GM12864 (cell line): Measurements from ENCODE around the gene CPSF4.

Experiments
- DNase-seq: peaks from one replicate; pipeline ENCODE4 v3.0.0-alpha.2; 2011; ENCODE audit warnings: low read depth
- H3K4me3 ChIP-seq: 2 replicates; pipeline ENCODE4 v1.5.1; 2011; ENCODE audit warnings: mild to moderate bottlenecking, low read depth, low read length, control low read depth
- CTCF ChIP-seq: IDR thresholded peaks from 2 replicates; pipeline ENCODE4 v1.5.1; 2011; ENCODE audit warnings: low read depth, mild to moderate bottlenecking, moderate library complexity, low read length, control low read depth, inconsistent platforms; ENCODE audit errors: missing control alignments

Gene CPSF4

GRCh38 chr7:99394188-99394502 is 44.6 kb upstream of the CPSF4 start:
- no peak for TF ChIP-seq CTCF
- no peak overlapping the region for H3K4me3 ChIP-seq

GRCh38 chr7:99395616-99396327 is 43.0 kb upstream of the CPSF4 start:
- DNase-seq = no peak
- no peak overlapping the region for H3K4me3 ChIP-seq
- no peak for TF ChIP-seq CTCF

More at GRCh38 chr7:99394188-99394502, 44.6 kb upstream of the CPSF4 start:
- DNase-seq = no peak

- H3K4me3 ChIP-seq = no peak overlapping the region
- no peak for DNase-seq
- no peak for TF ChIP-seq CTCF
These were observed 42.1 kb upstream of the CPSF4 start for GRCh38 chr7:99396418-99397296.

GRCh38 chr7:99397297-99397983 is 41.3 kb upstream of the CPSF4 start:
- DNase-seq = no peak
- TF ChIP-seq CTCF = no peak
- no peak overlapping the region for H3K4me3 ChIP-seq

- TF ChIP-seq CTCF = no peak
- H3K4me3 ChIP-seq = no peak overlapping the region
- no peak for DNase-seq
These were observed 39.8 kb upstream of the CPSF4 start for GRCh38 chr7:99398891-99399445.

GRCh38 chr7:99399597-99399996 is 39.1 kb upstream of the CPSF4 start:
- H3K4me3 ChIP-seq = no peak overlapping the region
- no peak for DNase-seq
- no peak for TF ChIP-seq CTCF
